Mucosa of stomach (tissue), 1 donor: ENCODE results near the gene MBOAT7.

ENCODE experiments used
- H3K27me3 ChIP-seq: one replicate; pipeline ENCODE4 v1.7.0; 2013; ENCODE audit warnings: mild to moderate bottlenecking, low read length; ENCODE audit not compliant: control insufficient read depth, insufficient read depth
- H3K36me3 ChIP-seq: one replicate; pipeline ENCODE4 v1.7.0; 2013; ENCODE audit warnings: low read length; ENCODE audit not compliant: control insufficient read depth, insufficient read depth
- H3K4me1 ChIP-seq: one replicate; pipeline ENCODE4 v1.7.0; 2013; ENCODE audit warnings: mild to moderate bottlenecking, low read length; ENCODE audit not compliant: control insufficient read depth, insufficient read depth
- H3K4me3 ChIP-seq: one replicate; pipeline ENCODE4 v1.7.0; 2013; ENCODE audit warnings: low read length
- H3K9ac ChIP-seq: one replicate; pipeline ENCODE4 v1.7.0; 2013; ENCODE audit warnings: mild to moderate bottlenecking, low read length, moderate library complexity
- H3K9me3 ChIP-seq: one replicate; pipeline ENCODE4 v1.7.0; 2013; ENCODE audit warnings: mild to moderate bottlenecking, low read length, moderate library complexity; ENCODE audit not compliant: control insufficient read depth
- donor health status: Pancreatic carcinoma.

Gene MBOAT7

GRCh38 chr19:54137699-54138488, 51.5 kb downstream of the MBOAT7 start, which contains the start of gene CNOT3:
CNOT3 (plus strand) TSS chr19:54137762; CDS start chr19:54142979, 5,217 bp downstream.
- peaks cover 24% of the 10 kb centered on the region for H3K4me1 ChIP-seq
- peak within 1 kb of the TSS; percentile 65 for H3K4me3 ChIP-seq
- peaks cover 4% of the 10 kb centered on the region for H3K36me3 ChIP-seq
- H3K9ac ChIP-seq: peak within 1 kb of the TSS; percentile 94
- no peaks in the 10 kb centered on the region for H3K9me3 ChIP-seq
- H3K27me3 ChIP-seq: peaks cover 5% of the 10 kb centered on the region

GRCh38 chr19:54136864-54137698, 52.3 kb downstream of the MBOAT7 start:
- H3K9me3 ChIP-seq: no peaks in the 10 kb centered on the region
- peaks cover 24% of the 10 kb centered on the region for H3K4me1 ChIP-seq

GRCh38 chr19:54136086-54136863, 53.1 kb downstream of the MBOAT7 start:
- Histone ChIP-seq H3K4me1 (peaks cover 24% of the 10 kb centered on the region), H3K36me3 (no peaks in the 10 kb centered on the region), H3K9me3 (no peaks in the 10 kb centered on the region), H3K4me3 (peak overlapping the region; percentile 65), H3K9ac (peak overlapping the region; percentile 55), H3K27me3 (peaks cover 5% of the 10 kb centered on the region)

More at GRCh38 chr19:54136864-54137698, 52.3 kb downstream of the MBOAT7 start:
- no peaks in the 10 kb centered on the region for H3K36me3 ChIP-seq
- H3K4me3 ChIP-seq: peak overlapping the region; percentile 65
- H3K9ac ChIP-seq: peak overlapping the region; percentile 94
- peaks cover 5% of the 10 kb centered on the region for H3K27me3 ChIP-seq

GRCh38 chr19:54133957-54134590, 55.3 kb downstream of the MBOAT7 start:
- H3K4me3 ChIP-seq: no peak overlapping the region
- no peaks in the 10 kb centered on the region for H3K9me3 ChIP-seq
- H3K36me3 ChIP-seq: no peaks in the 10 kb centered on the region
- peaks cover 12% of the 10 kb centered on the region for H3K4me1 ChIP-seq
- peaks cover 5% of the 10 kb centered on the region for H3K27me3 ChIP-seq
- no peak overlapping the region for H3K9ac ChIP-seq

GRCh38 chr19:54133312-54133956, 55.9 kb downstream of the MBOAT7 start:
- Histone ChIP-seq H3K9ac (no peak overlapping the region), H3K27me3 (peaks cover 5% of the 10 kb centered on the region), H3K4me3 (no peak overlapping the region), H3K4me1 (peaks cover 7% of the 10 kb centered on the region), H3K36me3 (no peaks in the 10 kb centered on the region), H3K9me3 (no peaks in the 10 kb centered on the region)

- Histone ChIP-seq H3K4me3 (no peak overlapping the region), H3K9ac (no peak overlapping the region), H3K27me3 (peaks cover 5% of the 10 kb centered on the region), H3K4me1 (no peaks in the 10 kb centered on the region), H3K36me3 (no peaks in the 10 kb centered on the region), H3K9me3 (no peaks in the 10 kb centered on the region)
Measured at GRCh38 chr19:54129617-54129996, 59.8 kb downstream of the MBOAT7 start.

GRCh38 chr19:54128796-54129616, 60.4 kb downstream of the MBOAT7 start:
- Histone ChIP-seq H3K27me3 (peaks cover 5% of the 10 kb centered on the region), H3K9ac (no peak overlapping the region), H3K9me3 (no peaks in the 10 kb centered on the region), H3K4me3 (no peak overlapping the region), H3K36me3 (no peaks in the 10 kb centered on the region), H3K4me1 (no peaks in the 10 kb centered on the region)

GRCh38 chr19:54128441-54128725, 61.0 kb downstream of the MBOAT7 start:
- Histone ChIP-seq H3K36me3 (no peaks in the 10 kb centered on the region), H3K27me3 (no peaks in the 10 kb centered on the region), H3K4me3 (no peak overlapping the region), H3K9ac (no peak overlapping the region), H3K9me3 (no peaks in the 10 kb centered on the region), H3K4me1 (no peaks in the 10 kb centered on the region)

- H3K4me3 ChIP-seq: no peak overlapping the region
- H3K36me3 ChIP-seq: no peaks in the 10 kb centered on the region
- no peaks in the 10 kb centered on the region for H3K9me3 ChIP-seq
- H3K9ac ChIP-seq: no peak overlapping the region
- no peaks in the 10 kb centered on the region for H3K27me3 ChIP-seq
- no peaks in the 10 kb centered on the region for H3K4me1 ChIP-seq
Measured at GRCh38 chr19:54127688-54128440, 61.5 kb downstream of the MBOAT7 start.

GRCh38 chr19:54125713-54126112, 63.7 kb downstream of the MBOAT7 start:
- Histone ChIP-seq H3K9me3 (no peaks in the 10 kb centered on the region), H3K27me3 (no peaks in the 10 kb centered on the region), H3K9ac (no peak overlapping the region), H3K36me3 (no peaks in the 10 kb centered on the region), H3K4me3 (no peak overlapping the region), H3K4me1 (no peaks in the 10 kb centered on the region)
